ENCODE measurements around the gene SEPTIN12. TPM values are rescaled to one million over a fixed set of nuclear protein-coding genes. Genes with fewer than 3 reads are reported as not detected.

SEPTIN12 gene
- total and polyA plus RNA-seq, 10 of the 15 experiments (the other 5 are each of a cell fraction or from before 2014, with no cell fraction given), result not detected

- H3K9ac ChIP-seq (ENCODE audit: control insufficient read depth, insufficient read depth, low read length), result no peak overlapping the region; the same call in 1 of the 2 replicates
- peak; percentile 63 for ATAC-seq
- no peak overlapping the region for H3K4me3 ChIP-seq
- peaks cover under 1% of the 10 kb centered on the region; the same call in 1 of the 3 replicates for H3K9me3 ChIP-seq (replicated peaks; ENCODE audit: control insufficient read depth, insufficient read depth, low read length)
- BruUV-seq (replicated peaks), result no TSS peak
- WGBS (ENCODE audit: insufficient coverage, insufficient replicate concordance, low lambda C conversion rate, missing lambda C conversion rate), result 57% methylated on average over 10 of the region's 10 CpGs
- CTCF ChIA-PET, result interaction anchor here (0.9 kb wide), 1 partner anchor 15 kb away, joined by 3 read pairs; the partner anchor contains the start of gene DNAAF8
- H3K27ac ChIP-seq (ENCODE audit: control insufficient read depth, insufficient read depth), result no peak overlapping the region
- POLR2A ChIA-PET, result interaction anchor here (0.5 to 1.6 kb wide), 3 partner anchors 12 to 122 kb away, joined by 3 to 5 read pairs (median 4); partner anchors contain the start of gene DNAAF8
- FAIRE-seq, result no peak
- no peak overlapping the region for H2AFZ ChIP-seq (ENCODE audit: control insufficient read depth, low read depth, low read length)
- H3K4me1 ChIP-seq (ENCODE audit: control insufficient read depth, insufficient read depth, low read length), result peaks cover 12% of the 10 kb centered on the region
- H3K36me3 ChIP-seq (ENCODE audit: control insufficient read depth in 2 of 2, insufficient read depth in 2 of 2, low read length in 1 of 2), result peaks cover 4 to 14% of the 10 kb centered on the region in 2 experiments
- no peaks in the 10 kb centered on the region for H4K20me1 ChIP-seq (ENCODE audit: control insufficient read depth, insufficient read depth)
- intact Hi-C loops (cut with micrococcal nuclease; ENCODE audit: unreplicated experiment) (no loop called here), in situ Hi-C loops (cut with MboI) (no loop called here)
- TF ChIP-seq WRNIP1 (IDR thresholded peaks at IDR 0.05; ENCODE audit: borderline replicate concordance, low read depth, low read length), result no peak
- TF ChIP-seq ATF2 (IDR thresholded peaks at IDR 0.05; ENCODE audit: low read length), result peak; percentile 36; the same call in 1 of the 2 replicates
- TF ChIP-seq JUNB (IDR thresholded peaks at IDR 0.05), result peak; percentile 39; the same call in 1 of the 2 replicates
- peak; percentile 62 to 81 for TF ChIP-seq BHLHE40 (IDR thresholded peaks at IDR 0.05; ENCODE audit: borderline replicate concordance in 1 of 2, low read depth in 2 of 2, low read length in 1 of 2)
- TF ChIP-seq MXI1 (IDR thresholded peaks at IDR 0.05; ENCODE audit: low read depth, low read length), result no peak
- TF ChIP-seq KDM1A (IDR thresholded peaks at IDR 0.05; ENCODE audit: borderline replicate concordance), result no peak
- TF ChIP-seq CBFB (IDR thresholded peaks at IDR 0.05; ENCODE audit: low read depth), result peak; percentile 43; the same call in 1 of the 2 replicates
- TF ChIP-seq RFX5 (IDR thresholded peaks at IDR 0.05; ENCODE audit: low read depth, low read length), result no peak
- TF ChIP-seq, protein P1, sequence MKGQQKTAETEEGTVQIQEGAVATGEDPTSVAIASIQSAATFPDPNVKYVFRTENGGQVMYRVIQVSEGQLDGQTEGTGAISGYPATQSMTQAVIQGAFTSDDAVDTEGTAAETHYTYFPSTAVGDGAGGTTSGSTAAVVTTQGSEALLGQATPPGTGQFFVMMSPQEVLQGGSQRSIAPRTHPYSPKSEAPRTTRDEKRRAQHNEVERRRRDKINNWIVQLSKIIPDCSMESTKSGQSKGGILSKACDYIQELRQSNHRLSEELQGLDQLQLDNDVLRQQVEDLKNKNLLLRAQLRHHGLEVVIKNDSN (IDR thresholded peaks at IDR 0.05; ENCODE audit: borderline replicate concordance, extremely low read length, insufficient read depth, low read depth, low read length), result peak; percentile 32
- SMC1A ChIA-PET (ENCODE audit: uncharacterized antibody, unreplicated experiment), result no interaction called here
- DNase-seq (ENCODE audit: low read depth, low spot score), result no peak
- RAD21 ChIA-PET (ENCODE audit: unreplicated experiment), result interaction anchor here (1.2 kb wide), 1 partner anchor 19 kb away, joined by 3 read pairs; no protein-coding TSS in a partner anchor
- H3K79me2 ChIP-seq (ENCODE audit: control insufficient read depth, insufficient read depth, low read length), result no peaks in the 10 kb centered on the region
- H3K27me3 ChIP-seq (replicated peaks in 1 of 2; ENCODE audit: control insufficient read depth in 2 of 2, insufficient read depth in 2 of 2, low read length in 1 of 2), result no peaks in the 10 kb centered on the region
- no peak overlapping the region for H3K4me2 ChIP-seq (ENCODE audit: control insufficient read depth, insufficient read depth)
These were observed 38.4 kb downstream of the SEPTIN12 start for GRCh38 chr16:4749700-4750257.
